Thyroid gland (tissue), 4 donors: ENCODE measurements around the gene DUSP5. TPM values are rescaled to one million over a fixed set of nuclear protein-coding genes. Genes with fewer than 3 reads are reported as not detected.

Experiments
- DNase-seq, 2 donors: peaks; one replicate each; pipeline ENCODE4 v3.0.0-alpha.2; 2019
- H3K27ac ChIP-seq, 3 donors: fragments of 200-600 bp; sonication (generic); 1 replicate in 2 of 3; 2 replicates in 1 of 3; pipeline ENCODE4 v1.5.1; 2016 to 2019; ENCODE audit warnings: mild to moderate bottlenecking in 1 of 3, moderate library complexity in 1 of 3
- H3K27me3 ChIP-seq: fragments of 200-600 bp; sonication (generic); one replicate; pipeline ENCODE4 v1.5.1; 2019
- H3K36me3 ChIP-seq, 2 donors: fragments of 200-600 bp; sonication (generic); one replicate each; pipeline ENCODE4 v1.5.1; 2016 to 2019
- H3K4me1 ChIP-seq, 2 donors: fragments of 200-600 bp; sonication (generic); one replicate each; pipeline ENCODE4 v1.5.1; 2017 to 2019
- H3K4me3 ChIP-seq, 3 donors: fragments of 200-600 bp; sonication (generic); replicated peaks in 1 of 3; 1 replicate in 2 of 3; 2 replicates in 1 of 3; pipeline ENCODE4 v1.5.1; 2016; ENCODE audit warnings: mild to moderate bottlenecking in 1 of 3
- H3K9me3 ChIP-seq: fragments of 200-600 bp; sonication (generic); one replicate; pipeline ENCODE4 v1.5.1; 2017
- CTCF ChIP-seq, 6 experiments: fragments of 200-600 bp in 3 of 6; fragments of 450-650 bp in 3 of 6; sonication (generic) in 3 of 6; IDR thresholded peaks; one replicate each; pipeline ENCODE4 v1.5.1; 2016 to 2019; ENCODE audit warnings: antibody characterized with exemption in 6 of 6, mild to moderate bottlenecking in 2 of 6, inconsistent platforms in 1 of 6, moderate library complexity in 1 of 6
- POLR2A ChIP-seq, 2 donors: fragments of 450-650 bp; IDR thresholded peaks; one replicate each; pipeline ENCODE4 v1.6.1; 2017; ENCODE audit warnings: antibody characterized with exemption in 2 of 2, mild to moderate bottlenecking in 2 of 2, moderate library complexity in 1 of 2
- WGBS, 2 donors: methylation state at CpG; one replicate each; pipeline ENCODE4 v1.1.5; 2017; 5-methylcytosine and 5-hydroxymethylcytosine counted together
- intact Hi-C: fragments of 100-400 bp; cut with DNase I; formaldehyde crosslinking; loops from one replicate; pipeline ENCODE4 v1.15.1; 2023
- total RNA-seq, 4 donors: library from RNA; depleted of rRNA; stranded (reverse); fragments of >200 nt; gene quantifications; one replicate each; pipeline ENCODE4 v1.2.3, GENCODE V29; 2016

DUSP5 gene
- total RNA-seq, 4 donors from 2014 or later = 2.1 to 14.2 (median 7.1) TPM

GRCh38 chr10:110535958-110536891 lies 38.5 kb downstream of the DUSP5 start:
- no peak for DNase-seq
- H3K9me3 ChIP-seq = no peaks in the 10 kb centered on the region
- TF ChIP-seq POLR2A (IDR thresholded peaks at IDR 0.05) (no peak), CTCF (IDR thresholded peaks at IDR 0.05) (no peak)
- intact Hi-C loops = no loop called here
- no peaks in the 10 kb centered on the region for H3K27me3 ChIP-seq
- H3K36me3 ChIP-seq = no peaks in the 10 kb centered on the region
- no peak overlapping the region for H3K27ac ChIP-seq
- WGBS, 2 donors = 55 to 68% methylated on average over 12 of the region's 12 CpGs
- peaks cover 6 to 16% of the 10 kb centered on the region in 2 donors for H3K4me1 ChIP-seq
- no peak overlapping the region for H3K4me3 ChIP-seq

- Histone ChIP-seq H3K4me1 (peaks cover 6 to 16% of the 10 kb centered on the region in 2 donors), H3K27me3 (no peaks in the 10 kb centered on the region), H3K9me3 (no peaks in the 10 kb centered on the region), H3K36me3 (no peaks in the 10 kb centered on the region), H3K27ac (no peak overlapping the region), H3K4me3 (no peak overlapping the region)
- no peak for DNase-seq
- no peak for TF ChIP-seq POLR2A (IDR thresholded peaks at IDR 0.05)
- no peak for TF ChIP-seq CTCF (IDR thresholded peaks at IDR 0.05)
- intact Hi-C loops = no loop called here
- 94 to 95% methylated on average over 4 of the region's 4 CpGs for WGBS, 2 donors
Observed at GRCh38 chr10:110539091-110539490, 41.4 kb downstream of the DUSP5 start.

GRCh38 chr10:110540031-110540430 lies 42.3 kb downstream of the DUSP5 start:
- WGBS, 2 donors = 31 to 34% methylated on average over 1 of the region's 1 CpG
- Histone ChIP-seq H3K27me3 (no peaks in the 10 kb centered on the region), H3K36me3 (no peaks in the 10 kb centered on the region), H3K27ac (peak overlapping the region; percentile 17 to 21 (median 18)), H3K4me3 (no peak overlapping the region), H3K4me1 (peaks cover 6 to 16% of the 10 kb centered on the region in 2 donors), H3K9me3 (no peaks in the 10 kb centered on the region)
- intact Hi-C loops = no loop called here
- no peak for DNase-seq
- TF ChIP-seq POLR2A (IDR thresholded peaks at IDR 0.05) (no peak), CTCF (IDR thresholded peaks at IDR 0.05) (no peak)

GRCh38 chr10:110544958-110545537 lies 47.3 kb downstream of the DUSP5 start:
- H3K4me3 ChIP-seq = no peak overlapping the region
- no peaks in the 10 kb centered on the region for H3K9me3 ChIP-seq
- H3K36me3 ChIP-seq = no peaks in the 10 kb centered on the region
- no peak overlapping the region for H3K27ac ChIP-seq
- DNase-seq = no peak
- intact Hi-C loops = loop anchor here (2.0 to 5.0 kb wide), 2 partner anchors 193 to 234 kb away; no protein-coding TSS in a partner anchor
- no peaks in the 10 kb centered on the region for H3K27me3 ChIP-seq
- no peak for TF ChIP-seq CTCF (IDR thresholded peaks at IDR 0.05)
- no peak for TF ChIP-seq POLR2A (IDR thresholded peaks at IDR 0.05)
- peaks cover 6 to 8% of the 10 kb centered on the region in 2 donors for H3K4me1 ChIP-seq

GRCh38 chr10:110546077-110546476 lies 48.4 kb downstream of the DUSP5 start:
- 67 to 81% methylated on average over 6 of the region's 6 CpGs for WGBS, 2 donors
- no peak for TF ChIP-seq CTCF (IDR thresholded peaks at IDR 0.05)
- no peak for DNase-seq

More at GRCh38 chr10:110546077-110546476, 48.4 kb downstream of the DUSP5 start:
- Histone ChIP-seq H3K4me3 (no peak overlapping the region), H3K27me3 (no peaks in the 10 kb centered on the region), H3K36me3 (no peaks in the 10 kb centered on the region), H3K9me3 (no peaks in the 10 kb centered on the region), H3K4me1 (no peaks in the 10 kb centered on the region), H3K27ac (no peak overlapping the region)
- intact Hi-C loops = loop anchor here (5.0 kb wide), 1 partner anchor 194 kb away; no protein-coding TSS in a partner anchor
